NCI-H2196 treated with DMSO at 0.1 percent for 48 hours (cell line): ENCODE results near the gene CDIPT.
A peak's percentile ranks its signal among the peaks of the same experiment; 100 is the strongest.
"Not testable (repeated sequence)": the region's sequence is repeated elsewhere in the genome, so short reads cannot be mapped to it uniquely, and the experiment has no call there.

Experiments
- DNase-seq: peaks from one replicate; lab custom pipeline; 2025; ENCODE audit not compliant: unreplicated experiment; lab: John Stamatoyannopoulos, UW

Gene CDIPT

DNA sequence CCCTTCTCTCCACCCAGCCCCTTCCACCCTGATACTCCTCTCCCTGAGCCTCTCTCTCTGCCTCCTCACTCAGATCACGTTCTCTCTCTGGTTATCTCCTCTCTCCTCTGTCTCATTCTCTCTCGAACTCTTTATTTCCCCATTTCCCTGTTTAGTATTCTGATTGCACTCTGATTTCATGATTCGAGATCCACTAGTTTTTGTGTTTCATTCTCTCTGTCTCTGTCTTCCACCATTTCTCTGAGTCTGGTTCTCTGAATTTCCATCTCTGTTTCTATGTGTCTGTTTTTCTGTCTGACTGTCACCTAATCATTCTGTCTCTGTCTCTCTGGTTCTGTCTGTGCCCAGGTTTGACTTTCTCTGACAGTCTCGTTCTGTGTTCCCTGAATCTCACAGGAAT lies 34.3 kb upstream of the CDIPT start:
- no peak for DNase-seq

DNA sequence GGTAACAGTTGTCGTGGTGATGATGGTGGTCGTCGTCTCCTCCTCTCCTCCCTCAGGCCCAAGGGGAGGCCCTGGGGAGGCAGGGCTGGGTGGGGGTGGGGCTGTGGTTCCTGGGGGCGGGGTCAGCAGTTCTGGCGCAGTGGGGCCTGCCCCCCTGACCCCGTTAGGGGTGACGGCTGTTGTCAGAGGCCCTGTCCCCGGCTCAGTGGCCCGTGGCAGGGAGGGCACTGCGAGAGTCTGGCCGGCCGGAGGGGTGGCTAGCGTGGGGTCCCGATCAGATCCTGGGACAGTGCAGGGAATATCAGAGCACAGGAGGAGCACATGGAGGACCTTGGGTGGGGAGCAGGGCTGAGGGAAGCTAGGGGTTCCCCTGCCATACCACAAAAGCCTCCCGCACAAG lies 33.8 kb upstream of the CDIPT start:
- no peak for DNase-seq

DNA sequence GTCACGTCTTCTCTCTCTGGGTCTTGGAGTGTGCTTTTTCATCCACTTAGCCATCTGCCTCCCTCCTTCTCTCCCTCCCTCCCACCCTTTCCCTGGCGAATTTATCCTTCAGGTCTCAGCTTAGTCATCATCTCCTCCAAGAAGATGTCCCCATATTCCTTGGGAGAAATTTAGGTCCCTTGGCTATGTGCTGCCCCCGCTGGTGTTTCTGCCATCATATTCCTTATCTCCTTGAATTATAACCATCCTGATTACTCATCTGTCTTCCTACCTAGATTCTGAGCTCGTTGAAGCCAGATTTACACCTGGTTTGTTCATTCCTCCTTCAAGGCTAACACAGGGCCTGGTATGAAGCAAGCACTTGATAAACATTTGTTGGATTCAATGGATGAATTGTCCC lies 31.3 kb upstream of the CDIPT start:
- no peak for DNase-seq

DNA sequence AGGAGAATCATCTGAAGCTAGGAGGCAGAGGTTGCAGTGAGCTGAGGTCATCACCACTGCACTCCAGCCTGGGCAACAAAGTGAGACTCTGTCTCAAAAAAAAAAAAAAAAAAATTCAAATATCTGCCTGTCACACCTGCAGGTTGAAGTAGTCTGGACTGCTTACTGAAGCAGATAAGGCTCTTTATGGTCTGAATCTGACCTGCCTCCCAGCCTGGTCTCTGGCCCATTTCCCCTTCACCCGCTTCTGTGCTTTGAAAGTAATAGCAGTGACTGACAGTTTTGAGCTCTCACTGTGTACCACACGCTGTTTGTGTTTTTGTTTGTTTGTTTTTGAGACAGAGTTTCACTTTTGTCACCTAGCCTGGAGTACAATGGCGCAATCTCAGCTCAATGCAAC lies 30.5 kb upstream of the CDIPT start:
- DNase-seq = no peak

DNA sequence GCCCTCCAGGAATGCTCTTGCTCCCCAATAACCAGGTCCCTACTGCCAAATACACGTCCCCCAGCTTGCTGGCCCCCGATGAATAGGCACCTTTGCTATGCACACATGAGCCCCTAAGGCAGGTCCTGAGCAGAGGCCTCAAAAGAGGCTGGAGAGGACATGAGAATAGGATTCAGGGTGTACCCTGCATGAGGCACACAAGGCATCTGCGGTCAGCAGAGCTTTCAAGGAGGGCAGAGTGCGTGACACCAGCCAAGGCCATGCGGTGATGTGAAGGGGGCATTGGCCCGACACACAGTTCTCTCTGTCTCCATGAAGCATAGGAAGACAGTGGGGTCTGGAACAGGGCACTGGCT lies 29.4 kb upstream of the CDIPT start:
- DNase-seq = no peak

DNA sequence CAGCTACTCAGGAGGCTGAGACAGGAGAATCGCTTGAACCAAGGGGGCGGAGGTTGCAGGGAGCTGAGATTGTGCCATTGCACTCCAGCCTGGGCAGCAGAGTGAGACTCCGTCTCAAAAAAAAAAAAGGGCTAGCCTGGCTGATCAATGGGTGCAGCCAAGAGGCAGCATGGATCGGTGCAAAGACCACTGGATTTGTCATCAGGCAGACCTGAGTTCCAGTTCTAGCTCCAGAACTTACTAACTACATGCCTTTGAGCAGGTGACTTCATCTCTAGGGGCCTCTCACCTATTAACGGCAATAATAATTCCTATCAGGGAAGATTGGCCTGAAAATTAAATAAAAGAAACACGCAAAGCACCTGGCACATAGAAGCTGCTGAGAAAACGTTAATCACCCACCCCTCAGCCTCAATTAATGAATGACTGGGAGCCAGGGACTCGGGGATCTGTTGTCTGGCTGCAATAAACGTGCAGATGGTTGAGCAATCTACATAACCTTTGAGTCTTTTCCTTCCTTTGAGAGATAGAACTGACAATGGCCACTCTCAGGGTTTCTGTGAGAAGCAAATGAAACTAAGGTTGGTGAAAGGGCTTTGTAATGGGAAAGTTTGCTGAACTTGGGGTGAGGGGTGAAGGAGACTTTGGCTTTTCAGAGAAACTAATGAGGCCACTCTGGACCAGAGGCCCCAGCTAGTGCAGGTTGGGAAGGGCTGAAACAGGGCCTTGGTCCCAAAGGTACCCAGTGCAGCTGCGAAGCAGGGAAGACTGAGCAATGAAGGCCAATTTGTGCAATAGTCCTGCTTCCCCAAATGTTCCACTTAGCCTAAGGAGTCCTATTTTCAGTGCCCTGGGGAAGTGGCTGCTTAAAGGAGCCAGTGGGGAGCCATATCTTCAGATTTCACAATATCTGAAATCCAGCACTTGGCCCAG lies 28.8 kb upstream of the CDIPT start:
- no peak for DNase-seq

DNA sequence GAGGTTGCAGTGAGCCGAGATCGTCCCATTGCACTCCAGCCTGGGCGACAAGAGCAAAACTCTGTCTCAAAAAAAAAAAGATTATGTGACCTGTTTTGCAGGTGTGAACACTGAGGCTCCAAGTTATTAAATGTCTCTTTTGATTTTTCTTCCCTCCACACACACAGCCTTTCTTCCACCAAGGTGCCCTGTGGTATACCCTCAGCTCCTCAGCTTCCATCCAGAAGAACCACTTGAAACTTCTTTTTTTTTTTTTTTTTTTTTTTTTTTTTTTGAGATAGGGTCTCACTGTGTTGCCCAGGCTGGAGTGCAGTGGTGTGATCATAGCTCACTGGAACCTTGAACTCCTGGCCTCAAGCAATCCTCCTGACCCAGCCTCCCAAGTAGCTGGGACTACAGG lies 26.3 kb upstream of the CDIPT start:
- not testable (repeated sequence) for DNase-seq

DNA sequence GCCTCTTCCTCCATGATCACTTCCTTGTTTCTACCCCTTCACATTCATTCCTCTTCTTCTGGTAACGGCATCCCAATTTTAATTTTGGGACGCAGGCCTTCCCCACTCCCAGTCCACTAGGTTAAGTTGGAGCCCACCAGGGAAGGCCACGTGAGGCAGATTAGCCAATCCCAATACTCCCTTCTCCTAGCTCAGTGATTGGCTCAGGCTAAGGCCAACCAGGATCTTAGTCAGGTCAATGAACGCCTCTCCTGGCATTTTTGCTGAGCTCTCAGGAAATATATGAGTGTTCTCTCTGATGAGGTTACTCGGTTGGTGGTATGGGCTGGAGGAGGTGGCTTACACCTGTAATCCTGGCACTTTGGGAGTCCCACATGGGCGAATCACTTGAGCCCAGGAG lies 21.0 kb upstream of the CDIPT start:
- no peak for DNase-seq

DNA sequence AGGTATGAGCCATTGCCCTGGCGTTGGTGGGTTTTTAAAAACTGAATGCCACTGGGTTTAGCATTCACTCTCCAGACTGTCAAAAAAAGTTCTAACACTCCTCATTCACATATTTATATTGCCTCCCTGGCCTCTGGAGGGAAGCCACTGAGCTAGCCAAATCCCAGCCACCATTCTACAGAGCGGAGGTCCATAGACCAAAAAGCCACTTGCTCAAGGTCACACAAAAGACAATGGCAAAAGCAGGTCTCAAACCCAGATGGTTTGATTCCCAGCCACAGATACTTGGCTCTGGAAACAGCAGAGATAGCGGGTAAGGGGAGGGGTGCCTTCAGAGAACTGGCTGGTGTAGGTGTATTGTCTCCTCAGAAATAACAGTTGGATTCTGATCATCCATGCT lies 18.0 kb upstream of the CDIPT start:
- no peak for DNase-seq

DNA sequence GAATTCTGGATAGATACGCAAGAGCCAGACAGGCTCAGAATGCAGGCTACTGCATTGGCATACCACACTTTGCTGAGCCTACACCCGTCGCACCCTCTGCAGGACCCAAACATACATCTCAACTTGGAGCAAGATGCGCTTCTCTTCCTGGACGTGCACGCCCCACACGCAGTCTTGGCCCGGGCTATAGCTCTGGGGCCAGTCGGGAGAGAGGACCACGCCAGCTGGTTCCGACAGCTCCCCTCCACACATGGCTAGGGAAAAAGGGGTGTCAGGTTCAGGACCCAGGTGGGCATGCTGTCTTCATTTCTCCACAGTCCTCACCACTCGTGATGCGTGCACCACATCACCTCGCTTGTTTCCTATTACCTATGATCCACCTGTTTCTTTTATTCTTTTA lies 15.1 kb upstream of the CDIPT start:
- no peak for DNase-seq

DNA sequence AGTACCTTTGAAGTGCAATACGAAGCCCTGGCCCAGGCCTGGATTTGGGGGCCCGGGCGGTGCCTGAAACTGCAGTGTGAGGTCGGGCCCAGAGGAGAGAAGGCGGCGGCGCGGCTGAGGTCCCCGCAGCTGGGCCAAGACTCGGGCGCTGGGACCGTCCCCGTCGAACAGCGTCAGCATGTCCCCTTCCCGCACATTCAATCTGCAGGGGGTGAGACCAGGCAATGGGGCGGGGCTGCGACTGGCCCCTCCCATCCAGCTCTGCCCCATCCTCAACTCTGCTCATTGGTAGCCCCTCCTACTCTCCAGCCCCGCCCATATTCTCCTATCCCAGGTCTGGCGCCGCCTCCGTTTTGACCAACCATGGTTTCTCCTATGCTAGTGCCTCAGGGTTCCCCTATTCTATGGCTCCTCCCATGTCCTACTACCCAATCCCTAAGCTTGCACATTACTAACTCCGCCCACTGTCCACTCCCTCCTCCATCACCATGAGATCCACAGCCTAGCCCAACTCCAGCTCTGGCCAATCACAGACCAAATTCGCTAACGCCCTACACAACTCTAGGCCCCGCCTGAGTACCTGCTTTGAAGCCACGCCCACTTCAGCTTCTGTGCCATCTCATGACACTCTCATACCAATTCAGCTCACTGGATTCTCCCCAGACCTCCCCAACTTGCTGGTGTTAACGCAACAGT lies 14.4 kb upstream of the CDIPT start:
- DNase-seq = peak; percentile 32

DNA sequence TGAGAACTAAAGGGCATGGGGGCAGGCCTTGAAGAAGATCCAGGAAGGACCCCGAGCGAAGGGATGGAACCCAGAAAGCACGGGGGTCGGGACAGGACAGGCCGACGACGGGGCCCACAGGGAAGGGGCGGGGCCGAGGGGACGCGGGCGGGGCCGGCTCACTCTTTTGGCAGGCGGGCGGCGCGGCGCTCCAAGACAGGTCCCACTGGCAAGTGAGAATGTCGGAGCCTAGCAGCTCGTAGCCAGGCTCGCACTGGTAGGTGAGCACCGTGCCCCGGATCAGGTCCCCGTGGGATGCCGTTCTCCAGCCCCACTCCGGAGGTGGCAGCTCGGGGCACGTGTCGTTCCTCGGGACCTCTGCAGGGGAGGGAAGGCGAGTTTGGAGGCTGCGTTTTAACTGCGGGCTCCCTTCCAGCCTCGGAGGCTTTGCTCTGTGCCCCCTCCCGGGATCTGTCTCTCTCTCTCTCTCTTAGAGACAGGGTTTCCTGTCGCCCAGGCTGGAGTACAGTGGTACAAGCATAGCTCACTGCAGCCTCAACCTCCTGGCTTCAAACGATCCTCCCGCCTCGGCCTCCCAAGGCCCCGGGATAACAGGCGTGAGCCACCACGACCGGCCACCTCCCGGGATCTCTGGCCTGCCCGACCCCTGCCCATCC lies 13.7 kb upstream of the CDIPT start:
- DNase-seq = no peak

DNA sequence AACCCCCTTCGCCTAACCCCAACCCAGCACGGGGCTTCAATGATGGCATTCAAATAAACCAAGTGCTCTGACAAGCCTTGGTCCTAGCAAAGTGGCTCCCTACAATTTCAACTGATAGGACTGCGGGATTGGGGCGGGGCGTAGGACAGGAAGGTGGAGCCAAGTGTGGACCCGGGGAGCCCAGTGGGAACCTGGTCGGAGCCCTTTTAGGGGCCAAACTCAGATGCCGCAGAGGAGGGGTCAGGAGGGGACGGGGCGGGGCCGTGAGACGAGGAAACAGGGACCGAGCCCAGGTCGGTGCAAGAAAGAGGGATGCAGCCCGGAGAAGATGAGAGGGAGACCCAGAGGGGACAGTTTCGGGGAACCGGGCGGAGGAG lies 13.2 kb upstream of the CDIPT start:
- no peak for DNase-seq

DNA sequence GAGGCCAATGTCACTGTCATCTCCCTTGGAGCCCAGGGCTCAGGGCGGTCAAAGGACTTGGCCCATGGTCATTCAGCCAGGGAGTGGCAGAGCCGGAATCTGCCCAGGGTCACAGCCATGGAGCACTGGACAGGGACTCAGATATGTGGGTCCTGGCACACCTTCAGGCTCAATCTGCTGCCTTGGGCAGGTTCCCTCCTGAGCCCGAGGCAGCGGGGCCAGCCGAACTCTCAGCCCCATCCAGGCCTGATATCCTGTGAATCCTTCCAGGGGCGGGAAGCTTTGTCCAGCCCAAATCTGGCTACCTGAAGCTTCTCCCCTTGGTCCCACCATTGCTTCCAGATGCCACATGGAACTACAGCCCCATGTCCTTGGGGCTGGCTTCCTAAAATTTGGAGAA lies 12.2 kb upstream of the CDIPT start:
- DNase-seq = no peak

DNA sequence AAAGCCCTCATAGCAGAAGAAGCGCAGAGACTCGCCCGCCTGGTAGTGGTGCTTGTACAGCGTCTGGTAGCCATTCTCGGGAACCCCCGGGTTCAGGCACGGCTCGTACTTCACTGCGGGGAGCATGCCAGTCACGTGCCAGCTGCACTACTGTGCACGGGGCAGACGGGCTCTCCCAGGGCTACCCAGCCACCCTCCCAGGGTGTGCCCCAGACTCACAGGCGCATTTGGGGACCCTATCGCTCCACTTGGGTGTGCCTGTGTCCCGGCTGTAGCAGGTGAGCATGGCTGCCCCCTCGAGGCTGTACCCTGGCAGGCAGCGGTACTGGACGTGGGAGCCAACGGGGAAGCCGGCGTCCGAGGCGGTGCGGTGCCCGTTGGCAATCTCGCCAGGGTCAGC lies 10.3 kb upstream of the CDIPT start:
- DNase-seq = no peak

DNA sequence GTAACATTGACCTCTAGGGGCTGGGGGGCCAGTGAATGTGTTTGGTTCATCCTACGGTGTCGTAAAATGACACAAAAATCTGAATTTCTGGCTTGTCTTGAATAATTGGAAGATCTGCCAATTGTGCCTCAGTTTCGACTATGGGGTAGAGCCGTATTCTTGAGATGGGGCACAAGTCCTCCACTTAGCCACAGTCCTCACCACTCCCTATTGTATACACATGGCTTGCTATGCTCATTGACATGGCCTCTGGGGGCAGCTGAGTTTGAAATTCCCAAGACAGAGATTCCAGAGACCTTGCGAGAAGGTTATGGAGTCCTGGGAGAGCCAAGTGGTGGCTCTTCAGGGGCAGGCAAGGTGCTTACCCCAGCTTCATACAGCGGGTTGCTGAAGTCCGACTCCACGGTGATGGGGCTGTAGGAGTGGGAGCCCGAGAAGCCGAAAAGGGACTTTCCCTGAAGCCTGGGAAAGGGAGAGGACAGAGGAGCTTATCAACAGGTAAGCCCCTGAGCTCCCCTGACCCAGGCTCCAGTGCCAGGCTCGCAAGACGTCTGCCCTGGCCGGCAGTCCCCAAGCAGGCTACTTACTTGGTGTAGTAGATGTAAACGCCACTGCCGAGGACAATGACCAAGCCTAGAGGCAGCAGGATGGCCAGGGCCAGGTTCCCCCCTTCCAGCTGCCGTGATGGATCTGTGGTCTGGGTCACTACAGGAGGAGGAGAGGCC lies 9.0 kb upstream of the CDIPT start:
- DNase-seq = no peak

DNA sequence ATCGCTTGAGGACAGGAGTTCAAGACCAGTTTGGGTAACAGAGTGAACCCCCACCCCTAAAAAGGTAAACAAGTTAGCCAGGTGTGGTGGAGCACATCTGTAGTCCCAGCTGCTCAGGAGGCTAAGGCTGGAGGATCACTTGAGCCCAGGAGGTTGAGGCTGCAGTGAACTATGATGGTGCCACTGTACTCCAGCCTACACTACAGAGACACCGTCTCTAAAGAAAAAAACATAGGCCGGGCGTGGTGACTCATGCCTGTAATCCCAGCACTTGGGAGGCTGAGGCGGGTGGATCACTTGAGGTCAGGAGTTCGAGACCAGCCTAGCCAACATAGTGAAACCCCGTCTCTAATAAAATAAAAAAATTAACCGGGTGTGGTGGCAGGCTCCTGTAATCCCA lies 6.0 kb upstream of the CDIPT start:
- DNase-seq = not testable (repeated sequence)

DNA sequence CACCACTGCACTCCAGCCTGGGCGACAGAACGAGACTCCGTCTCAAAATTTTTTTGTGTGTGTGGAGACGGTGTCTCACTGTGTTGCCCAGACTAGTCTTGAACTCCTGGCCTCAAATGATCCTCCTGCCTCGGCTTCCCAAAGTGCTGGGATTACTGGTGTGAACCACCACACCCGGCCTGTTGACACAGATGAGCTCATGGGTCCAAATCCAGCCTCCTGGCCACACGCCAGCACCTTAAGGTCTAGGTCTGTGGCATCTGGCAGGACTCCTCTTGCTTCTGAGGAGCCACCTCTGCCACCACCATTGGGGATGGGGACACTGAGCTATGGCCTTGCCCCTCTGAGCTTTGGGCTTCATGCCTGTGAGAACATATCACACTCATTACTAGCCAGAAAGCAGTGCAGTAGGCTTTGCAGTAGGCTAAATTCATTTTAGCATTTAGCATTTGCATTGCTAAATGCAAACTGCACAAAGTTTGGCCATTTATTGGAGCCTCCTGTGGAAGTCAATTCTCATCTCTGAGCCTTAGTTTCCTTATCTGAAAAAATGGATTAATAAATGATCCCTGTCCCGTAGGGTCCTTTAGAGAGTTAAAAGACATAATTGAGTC lies 5.5 kb upstream of the CDIPT start:
- DNase-seq = no peak

DNA sequence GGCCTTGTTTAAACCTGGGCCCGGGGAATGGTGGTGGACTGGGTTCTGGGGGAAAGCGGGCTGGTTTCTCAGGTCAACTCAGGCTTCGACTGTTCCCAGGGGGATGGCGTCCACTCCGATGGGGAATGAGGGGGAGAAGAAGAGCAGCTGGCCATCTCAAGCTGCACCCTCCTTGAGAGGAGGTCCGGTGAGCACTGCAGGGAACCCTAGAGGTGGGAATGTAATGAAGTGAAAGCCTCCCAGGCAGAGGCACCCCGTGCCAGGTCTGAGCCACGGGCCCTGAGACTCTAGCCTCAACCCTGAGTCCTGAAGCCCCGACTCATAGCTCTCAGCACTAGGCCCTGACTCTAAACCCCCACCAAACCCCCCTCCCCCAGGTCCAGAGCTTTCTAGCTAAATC lies 1.2 kb upstream of the CDIPT start:
- no peak for DNase-seq

DNA sequence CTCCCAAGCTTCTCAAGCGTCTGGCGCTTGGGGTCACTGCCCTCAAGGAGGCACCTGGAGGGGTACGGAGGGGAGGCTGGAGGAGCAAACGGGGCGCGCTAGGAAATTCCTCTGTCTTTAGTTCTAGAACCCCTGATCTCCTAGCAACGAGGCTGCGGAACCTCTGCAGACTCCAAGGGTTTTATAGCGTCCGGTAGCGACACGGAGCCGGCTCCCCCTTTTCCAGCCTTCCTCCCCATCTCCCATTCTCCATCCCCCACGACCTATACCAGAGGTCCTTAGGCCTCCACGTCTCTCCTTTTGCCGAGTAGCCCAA lies 601 bp upstream of the CDIPT start:
- no peak for DNase-seq

DNA sequence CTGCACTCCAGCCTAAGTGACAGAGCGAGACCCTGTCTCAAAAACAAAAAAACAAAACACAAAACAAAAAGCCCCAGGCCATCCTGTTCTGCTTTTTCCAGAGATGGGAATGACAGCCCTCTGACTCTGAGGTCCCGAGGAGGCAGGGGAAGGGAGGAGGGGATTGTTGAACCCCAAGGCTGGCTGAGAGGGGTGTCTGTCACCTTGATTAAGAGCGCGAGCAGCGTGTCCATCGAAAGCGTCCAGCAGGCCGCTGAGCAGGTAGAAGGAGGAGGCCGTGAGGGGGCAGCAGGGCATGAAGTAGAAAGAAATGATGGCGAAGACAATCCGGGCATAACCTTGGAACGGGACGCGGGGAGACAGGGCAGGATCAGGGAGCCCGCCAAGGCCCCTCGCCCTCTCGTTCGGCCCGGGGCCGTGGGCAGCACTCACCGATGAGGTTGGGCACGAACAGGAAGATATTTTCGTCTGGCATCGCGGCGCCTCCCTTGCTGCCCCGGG lies 593 bp downstream of the CDIPT start:
- no peak for DNase-seq
